ENCODE data around the gene RAMP2.

Gene RAMP2

GRCh38 chr17:42782166-42783061 lies 21.4 kb downstream of the RAMP2 start:
- TF ChIP-seq NFRKB (IDR thresholded peaks at IDR 0.05) (no peak), HDGF (IDR thresholded peaks at IDR 0.05; ENCODE audit: borderline replicate concordance) (no peak), SUZ12 (IDR thresholded peaks at IDR 0.05) (no peak), ELF4 (IDR thresholded peaks at IDR 0.05) (no peak), LEF1 (IDR thresholded peaks at IDR 0.05; ENCODE audit: borderline replicate concordance) (no peak), CTBP1 (IDR thresholded peaks at IDR 0.05; ENCODE audit: borderline replicate concordance) (no peak), L3MBTL2 (conservative IDR thresholded peaks at IDR 0.05) (no peak), FOXK2 (IDR thresholded peaks at IDR 0.05) (no peak), BHLHE40 (IDR thresholded peaks at IDR 0.05; ENCODE audit: borderline replicate concordance) (no peak), PKNOX1 (IDR thresholded peaks at IDR 0.05) (no peak), SP1 (IDR thresholded peaks at IDR 0.05) (no peak), FOXM1 (IDR thresholded peaks at IDR 0.05; ENCODE audit: borderline replicate concordance) (no peak), ZNF384 (IDR thresholded peaks at IDR 0.05) (no peak), TARDBP (IDR thresholded peaks at IDR 0.05) (no peak), ARNT (IDR thresholded peaks at IDR 0.05) (no peak), FOXA1 (IDR thresholded peaks at IDR 0.05) (no peak)
- ChIA-PET POLR2A (interaction anchor here (0.7 to 2.5 kb wide), 2 partner anchors 9 to 16 kb away, joined by 3 to 11 read pairs; partner anchors contain the start of genes CNTD1, COA3 and VPS25), CTCF (interaction anchor here (1.1 kb wide), 1 partner anchor 19 kb away, joined by 3 read pairs; no protein-coding TSS in a partner anchor)
- DNase-seq (ENCODE audit: extremely low spot score): no peak

- ChIA-PET CTCF (interaction anchor here (1.1 kb wide), 1 partner anchor 20 kb away, joined by 3 read pairs; no protein-coding TSS in a partner anchor), POLR2A (interaction anchor here (2.5 kb wide), 1 partner anchor 10 kb away, joined by 11 read pairs; the partner anchor contains the start of gene VPS25)
- DNase-seq (ENCODE audit: extremely low spot score): no peak
- TF ChIP-seq HDGF (IDR thresholded peaks at IDR 0.05; ENCODE audit: borderline replicate concordance): no peak
- no peak for TF ChIP-seq FOXA1 (IDR thresholded peaks at IDR 0.05)
- no peak for TF ChIP-seq L3MBTL2 (conservative IDR thresholded peaks at IDR 0.05)
- TF ChIP-seq ELF4 (IDR thresholded peaks at IDR 0.05): no peak
- no peak for TF ChIP-seq FOXK2 (IDR thresholded peaks at IDR 0.05)
- no peak for TF ChIP-seq SP1 (IDR thresholded peaks at IDR 0.05)
Observed at GRCh38 chr17:42783062-42783790, 22.2 kb downstream of the RAMP2 start.

- DNase-seq (ENCODE audit: extremely low spot score): no peak
- POLR2A ChIA-PET: interaction anchor here (2.5 kb wide), 1 partner anchor 11 kb away, joined by 11 read pairs; the partner anchor contains the start of gene VPS25
- CTCF ChIA-PET: interaction anchor here (1.1 kb wide), 1 partner anchor 20 kb away, joined by 3 read pairs; no protein-coding TSS in a partner anchor
- no peak for TF ChIP-seq FOXM1 (IDR thresholded peaks at IDR 0.05; ENCODE audit: borderline replicate concordance)
- no peak for TF ChIP-seq TARDBP (IDR thresholded peaks at IDR 0.05)
- TF ChIP-seq CTBP1 (IDR thresholded peaks at IDR 0.05; ENCODE audit: borderline replicate concordance): no peak
- no peak for TF ChIP-seq ZNF384 (IDR thresholded peaks at IDR 0.05)
Observed at GRCh38 chr17:42783791-42784138, 22.7 kb downstream of the RAMP2 start.

GRCh38 chr17:42784409-42784808 lies 23.4 kb downstream of the RAMP2 start:
- ChIA-PET POLR2A (no interaction called here), CTCF (no interaction called here)
- no peak for TF ChIP-seq NFRKB (IDR thresholded peaks at IDR 0.05)
- TF ChIP-seq FOXA1 (IDR thresholded peaks at IDR 0.05): no peak
- TF ChIP-seq LEF1 (IDR thresholded peaks at IDR 0.05; ENCODE audit: borderline replicate concordance): no peak
- no peak for TF ChIP-seq HDGF (IDR thresholded peaks at IDR 0.05; ENCODE audit: borderline replicate concordance)
- no peak for TF ChIP-seq SP1 (IDR thresholded peaks at IDR 0.05)
- TF ChIP-seq ZNF384 (IDR thresholded peaks at IDR 0.05): no peak
- no peak for TF ChIP-seq FOXK2 (IDR thresholded peaks at IDR 0.05)
- TF ChIP-seq ARNT (IDR thresholded peaks at IDR 0.05): no peak
- DNase-seq (ENCODE audit: extremely low spot score): no peak

GRCh38 chr17:42784811-42785592 lies 24.0 kb downstream of the RAMP2 start:
- CTCF ChIA-PET: interaction anchor here (0.6 kb wide), 1 partner anchor 31 kb away, joined by 3 read pairs; no protein-coding TSS in a partner anchor
- no peak for DNase-seq (ENCODE audit: extremely low spot score)
- TF ChIP-seq FOXK2 (IDR thresholded peaks at IDR 0.05) (no peak), HDGF (IDR thresholded peaks at IDR 0.05; ENCODE audit: borderline replicate concordance) (no peak), L3MBTL2 (conservative IDR thresholded peaks at IDR 0.05) (no peak), FOXM1 (IDR thresholded peaks at IDR 0.05; ENCODE audit: borderline replicate concordance) (no peak), NFRKB (IDR thresholded peaks at IDR 0.05) (no peak), ZNF384 (IDR thresholded peaks at IDR 0.05) (no peak), ARNT (IDR thresholded peaks at IDR 0.05) (no peak), SP1 (IDR thresholded peaks at IDR 0.05) (no peak), PKNOX1 (IDR thresholded peaks at IDR 0.05) (no peak), SUZ12 (IDR thresholded peaks at IDR 0.05) (no peak), TARDBP (IDR thresholded peaks at IDR 0.05) (no peak), ELF4 (IDR thresholded peaks at IDR 0.05) (no peak), CTBP1 (IDR thresholded peaks at IDR 0.05; ENCODE audit: borderline replicate concordance) (no peak), LEF1 (IDR thresholded peaks at IDR 0.05; ENCODE audit: borderline replicate concordance) (no peak), BHLHE40 (IDR thresholded peaks at IDR 0.05; ENCODE audit: borderline replicate concordance) (no peak), FOXA1 (IDR thresholded peaks at IDR 0.05) (no peak)
- POLR2A ChIA-PET: no interaction called here
